Uterus (tissue), 2 donors: ENCODE measurements around the gene HSPBAP1.

Experiments
- POLR2A ChIP-seq, 2 donors: fragments of 450-650 bp; IDR thresholded peaks; one replicate each; pipeline ENCODE4 v1.6.1; 2016; ENCODE audit warnings: antibody characterized with exemption in 2 of 2, mild to moderate bottlenecking in 1 of 2, moderate library complexity in 1 of 2
- TF ChIP-seq, protein P1 (sequence below), 4 experiments: fragments of 200-600 bp in 2 of 4; fragments of 450-650 bp in 2 of 4; sonication (generic) in 2 of 4; IDR thresholded peaks; one replicate each; pipeline ENCODE4 v1.5.1; 2016 to 2019; ENCODE audit warnings: antibody characterized with exemption in 4 of 4, mild to moderate bottlenecking in 2 of 4, moderate library complexity in 1 of 4

DNA sequence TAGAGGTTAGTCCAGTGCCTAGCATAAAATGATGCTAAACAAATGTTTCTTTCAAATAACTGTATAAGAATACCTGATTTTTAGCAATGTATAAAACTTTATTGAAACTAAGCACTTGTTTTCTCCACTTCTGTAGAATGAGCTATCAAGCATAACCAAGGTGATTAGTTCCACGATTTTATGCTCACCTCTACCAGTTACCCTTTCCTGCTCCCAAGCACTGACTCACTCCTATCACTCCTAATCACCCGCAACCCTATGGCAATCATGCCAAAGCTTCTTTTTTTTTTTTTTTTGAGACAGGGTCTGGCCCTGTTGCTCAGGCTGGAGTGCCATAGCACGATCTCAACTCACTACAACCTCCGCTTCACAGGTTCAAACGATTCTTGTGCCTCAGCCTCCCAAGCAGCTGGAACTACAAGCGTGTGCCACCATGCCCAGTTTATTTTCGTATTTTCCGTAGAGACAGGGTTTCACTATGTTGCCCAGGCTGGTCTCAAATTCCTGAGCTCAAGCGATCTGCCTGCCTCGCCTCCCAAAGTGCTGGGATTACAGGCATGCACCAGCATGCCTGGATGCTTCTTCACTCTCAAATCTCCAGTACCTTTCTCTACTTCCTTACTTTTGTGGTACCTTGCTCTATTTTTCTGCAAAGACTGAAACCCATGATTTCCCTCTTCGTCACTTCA lies 3.9 kb downstream of the HSPBAP1 start:
- TF ChIP-seq, protein P1, sequence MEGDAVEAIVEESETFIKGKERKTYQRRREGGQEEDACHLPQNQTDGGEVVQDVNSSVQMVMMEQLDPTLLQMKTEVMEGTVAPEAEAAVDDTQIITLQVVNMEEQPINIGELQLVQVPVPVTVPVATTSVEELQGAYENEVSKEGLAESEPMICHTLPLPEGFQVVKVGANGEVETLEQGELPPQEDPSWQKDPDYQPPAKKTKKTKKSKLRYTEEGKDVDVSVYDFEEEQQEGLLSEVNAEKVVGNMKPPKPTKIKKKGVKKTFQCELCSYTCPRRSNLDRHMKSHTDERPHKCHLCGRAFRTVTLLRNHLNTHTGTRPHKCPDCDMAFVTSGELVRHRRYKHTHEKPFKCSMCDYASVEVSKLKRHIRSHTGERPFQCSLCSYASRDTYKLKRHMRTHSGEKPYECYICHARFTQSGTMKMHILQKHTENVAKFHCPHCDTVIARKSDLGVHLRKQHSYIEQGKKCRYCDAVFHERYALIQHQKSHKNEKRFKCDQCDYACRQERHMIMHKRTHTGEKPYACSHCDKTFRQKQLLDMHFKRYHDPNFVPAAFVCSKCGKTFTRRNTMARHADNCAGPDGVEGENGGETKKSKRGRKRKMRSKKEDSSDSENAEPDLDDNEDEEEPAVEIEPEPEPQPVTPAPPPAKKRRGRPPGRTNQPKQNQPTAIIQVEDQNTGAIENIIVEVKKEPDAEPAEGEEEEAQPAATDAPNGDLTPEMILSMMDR (IDR thresholded peaks at IDR 0.05), result no peak
- no peak for TF ChIP-seq POLR2A (IDR thresholded peaks at IDR 0.05)
